ENCODE measurements around the gene RUNX1.

RUNX1 gene

GRCh38 chr21:34992736-34993398, 56.2 kb downstream of the RUNX1 start:
- no peak for DNase-seq (ENCODE audit: low spot score)

GRCh38 chr21:34992180-34992579, 56.9 kb downstream of the RUNX1 start:
- no peak for DNase-seq (ENCODE audit: low spot score)

- DNase-seq (ENCODE audit: low spot score), result no peak
Observed at GRCh38 chr21:34991366-34991957, 57.6 kb downstream of the RUNX1 start.

- no peak for DNase-seq (ENCODE audit: low spot score)
Observed at GRCh38 chr21:34990842-34991241, 58.3 kb downstream of the RUNX1 start.

- no peak for DNase-seq (ENCODE audit: low spot score)
Observed at GRCh38 chr21:34989337-34990151, 59.6 kb downstream of the RUNX1 start.

GRCh38 chr21:34988625-34989024, 60.5 kb downstream of the RUNX1 start:
- no peak for DNase-seq (ENCODE audit: low spot score)

- no peak for DNase-seq (ENCODE audit: low spot score)
Observed at GRCh38 chr21:34988139-34988538, 61.0 kb downstream of the RUNX1 start.

- no peak for DNase-seq (ENCODE audit: low spot score)
Observed at GRCh38 chr21:34987501-34988072, 61.5 kb downstream of the RUNX1 start.

GRCh38 chr21:34986561-34987500, 62.3 kb downstream of the RUNX1 start:
- no peak for DNase-seq (ENCODE audit: low spot score)

- no peak for DNase-seq (ENCODE audit: low spot score)
Observed at GRCh38 chr21:34984356-34985058, 64.6 kb downstream of the RUNX1 start.

GRCh38 chr21:34983680-34984086, 65.4 kb downstream of the RUNX1 start:
- no peak for DNase-seq (ENCODE audit: low spot score)

- DNase-seq (ENCODE audit: low spot score), result no peak
Observed at GRCh38 chr21:34981791-34982190, 67.3 kb downstream of the RUNX1 start.

- DNase-seq (ENCODE audit: low spot score), result no peak
Observed at GRCh38 chr21:34980423-34981115, 68.5 kb downstream of the RUNX1 start.

GRCh38 chr21:34979383-34979782, 69.7 kb downstream of the RUNX1 start:
- DNase-seq (ENCODE audit: low spot score), result no peak

- DNase-seq (ENCODE audit: low spot score), result no peak
Observed at GRCh38 chr21:34977333-34977732, 71.8 kb downstream of the RUNX1 start.

GRCh38 chr21:34974162-34974981, 74.7 kb downstream of the RUNX1 start:
- DNase-seq (ENCODE audit: low spot score), result no peak

GRCh38 chr21:34973685-34974084, 75.4 kb downstream of the RUNX1 start:
- DNase-seq (ENCODE audit: low spot score), result no peak

GRCh38 chr21:34971656-34972055, 77.4 kb downstream of the RUNX1 start:
- no peak for DNase-seq (ENCODE audit: low spot score)

GRCh38 chr21:34970566-34970965, 78.5 kb downstream of the RUNX1 start:
- DNase-seq (ENCODE audit: low spot score), result no peak

- DNase-seq (ENCODE audit: low spot score), result no peak
Observed at GRCh38 chr21:34970167-34970500, 79.0 kb downstream of the RUNX1 start.
